Upper lobe of left lung (tissue), 4 donors: Measurements from ENCODE around the gene PCGF1.

ENCODE experiments used
- POLR2A ChIP-seq, 4 donors: fragments of 450-650 bp; IDR thresholded peaks; one replicate each; pipeline ENCODE4 v1.5.1; 2016 to 2017; ENCODE audit warnings: antibody characterized with exemption in 4 of 4, mild to moderate bottlenecking in 2 of 4
- POLR2AphosphoS5 ChIP-seq, 2 donors: sonication (generic); formaldehyde crosslinking; IDR thresholded peaks; one replicate each; pipeline ENCODE4 v1.5.1; 2017; ENCODE audit warnings: antibody characterized with exemption in 2 of 2
- TF ChIP-seq, protein P1 (sequence below), 6 experiments: fragments of 450-650 bp in 4 of 6; fragments of 200-600 bp in 2 of 6; sonication (generic) in 2 of 6; IDR thresholded peaks; one replicate each; pipeline ENCODE4 v1.5.1; 2016 to 2019; ENCODE audit warnings: antibody characterized with exemption in 6 of 6

DNA sequence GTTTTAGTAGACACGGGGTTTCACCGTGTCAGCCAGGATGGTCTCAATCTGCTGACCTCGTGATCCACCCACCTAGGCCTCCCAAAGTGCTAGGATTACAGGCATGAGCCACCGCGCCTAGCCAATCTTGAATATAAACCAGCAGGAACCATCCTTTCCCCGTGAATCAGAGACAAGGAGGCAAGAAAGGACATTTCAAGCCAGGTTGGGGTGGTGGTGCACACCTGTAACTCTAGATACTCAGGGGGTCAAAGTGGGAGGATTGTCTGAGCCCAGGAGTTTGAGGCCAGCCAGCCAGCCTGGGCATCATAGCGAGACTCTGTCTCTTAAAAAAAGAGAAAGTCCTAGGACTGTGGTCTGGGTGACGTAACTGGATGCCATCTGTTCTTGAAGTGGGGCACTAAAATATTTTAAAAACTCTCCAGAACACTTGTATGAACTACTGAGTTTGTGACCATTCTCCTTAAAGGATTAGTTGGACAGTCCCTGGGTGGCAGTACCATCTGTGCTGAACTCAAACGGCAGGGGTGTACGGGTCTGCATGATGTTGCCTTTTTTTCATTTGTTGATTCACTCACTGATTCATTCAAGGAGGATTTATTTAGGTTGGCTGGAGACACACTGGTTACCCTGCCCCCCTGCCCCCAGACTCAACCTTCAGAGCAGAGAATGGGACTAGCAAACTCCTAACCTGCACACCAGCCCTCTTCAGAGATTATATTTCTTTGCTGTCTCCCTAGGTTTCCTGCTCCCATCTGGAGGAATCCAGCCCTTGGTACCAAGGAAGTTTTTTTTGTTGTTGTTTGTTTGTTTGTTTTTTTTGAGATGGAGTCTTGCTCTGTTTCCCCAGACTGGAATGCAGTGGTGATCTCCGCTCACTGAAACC, 3.9 kb upstream of the PCGF1 start:
- TF ChIP-seq, protein P1, sequence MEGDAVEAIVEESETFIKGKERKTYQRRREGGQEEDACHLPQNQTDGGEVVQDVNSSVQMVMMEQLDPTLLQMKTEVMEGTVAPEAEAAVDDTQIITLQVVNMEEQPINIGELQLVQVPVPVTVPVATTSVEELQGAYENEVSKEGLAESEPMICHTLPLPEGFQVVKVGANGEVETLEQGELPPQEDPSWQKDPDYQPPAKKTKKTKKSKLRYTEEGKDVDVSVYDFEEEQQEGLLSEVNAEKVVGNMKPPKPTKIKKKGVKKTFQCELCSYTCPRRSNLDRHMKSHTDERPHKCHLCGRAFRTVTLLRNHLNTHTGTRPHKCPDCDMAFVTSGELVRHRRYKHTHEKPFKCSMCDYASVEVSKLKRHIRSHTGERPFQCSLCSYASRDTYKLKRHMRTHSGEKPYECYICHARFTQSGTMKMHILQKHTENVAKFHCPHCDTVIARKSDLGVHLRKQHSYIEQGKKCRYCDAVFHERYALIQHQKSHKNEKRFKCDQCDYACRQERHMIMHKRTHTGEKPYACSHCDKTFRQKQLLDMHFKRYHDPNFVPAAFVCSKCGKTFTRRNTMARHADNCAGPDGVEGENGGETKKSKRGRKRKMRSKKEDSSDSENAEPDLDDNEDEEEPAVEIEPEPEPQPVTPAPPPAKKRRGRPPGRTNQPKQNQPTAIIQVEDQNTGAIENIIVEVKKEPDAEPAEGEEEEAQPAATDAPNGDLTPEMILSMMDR (IDR thresholded peaks at IDR 0.05) = no peak
- TF ChIP-seq POLR2A (IDR thresholded peaks at IDR 0.05) (no peak), POLR2AphosphoS5 (IDR thresholded peaks at IDR 0.05) (no peak)
